ELF-1 (cell line): Measurements from ENCODE around the gene TBC1D25.

Experiments used
- DNase-seq: peaks from one replicate; pipeline ENCODE4 v3.0.0-alpha.2; 2016; ENCODE audit warnings: low read depth, low spot score

The TBC1D25 gene

GRCh38 chrX:48539345-48540027 is at the start of gene TBC1D25:
TSS of gene TBC1D25 (plus strand) at chrX:48539714. CDS start at chrX:48539798, 84 bp downstream.
- peak; percentile 100 for DNase-seq

- no peak for DNase-seq
Measured at GRCh38 chrX:48489892-48490291, 49.6 kb upstream of the TBC1D25 start.

- DNase-seq: no peak
Measured at GRCh38 chrX:48490661-48491060, 48.9 kb upstream of the TBC1D25 start.

GRCh38 chrX:48491809-48492208 is 47.7 kb upstream of the TBC1D25 start:
- no peak for DNase-seq

GRCh38 chrX:48492293-48492910 is 47.1 kb upstream of the TBC1D25 start:
- DNase-seq: peak; percentile 68

GRCh38 chrX:48493890-48494364 is 45.6 kb upstream of the TBC1D25 start:
- peak; percentile 91 for DNase-seq

- DNase-seq: no peak
Measured at GRCh38 chrX:48496660-48497059, 42.9 kb upstream of the TBC1D25 start.

GRCh38 chrX:48497871-48498270 is 41.6 kb upstream of the TBC1D25 start:
- DNase-seq: no peak

- no peak for DNase-seq
Measured at GRCh38 chrX:48498374-48498809, 41.1 kb upstream of the TBC1D25 start.

- DNase-seq: no peak
Measured at GRCh38 chrX:48504261-48504660, 35.3 kb upstream of the TBC1D25 start.

- DNase-seq: no peak
Measured at GRCh38 chrX:48505481-48505880, 34.0 kb upstream of the TBC1D25 start.

GRCh38 chrX:48507246-48507645 is 32.3 kb upstream of the TBC1D25 start:
- DNase-seq: no peak

GRCh38 chrX:48508400-48509244 is 30.9 kb upstream of the TBC1D25 start, which contains the start of gene PORCN:
TSS of gene PORCN (plus strand) at chrX:48508992. CDS start at chrX:48509821, 829 bp downstream.
- DNase-seq: peak; percentile 57

- DNase-seq: no peak
Measured at GRCh38 chrX:48509245-48509590, 30.3 kb upstream of the TBC1D25 start.

GRCh38 chrX:48509619-48510018 is 29.9 kb upstream of the TBC1D25 start:
- no peak for DNase-seq

- DNase-seq: peak; percentile 25
Measured at GRCh38 chrX:48511560-48511959, 28.0 kb upstream of the TBC1D25 start.

GRCh38 chrX:48512371-48512935 is 27.1 kb upstream of the TBC1D25 start:
- DNase-seq: no peak

- peak; percentile 48 for DNase-seq
Measured at GRCh38 chrX:48513670-48514069, 25.8 kb upstream of the TBC1D25 start.

GRCh38 chrX:48514126-48514806 is 25.2 kb upstream of the TBC1D25 start:
- DNase-seq: peak; percentile 29

- DNase-seq: no peak
Measured at GRCh38 chrX:48514868-48515460, 24.6 kb upstream of the TBC1D25 start.

- DNase-seq: peak; percentile 49
Measured at GRCh38 chrX:48515842-48516241, 23.7 kb upstream of the TBC1D25 start.
